HG02973 (cell line): ENCODE measurements around the gene MEGF8.

ENCODE experiments used
- ATAC-seq: cut with Tn5 transposase; IDR thresholded peaks from one replicate; pipeline ENCODE4 v1.9.1; 2021; ENCODE audit warnings: moderate library complexity; ENCODE audit not compliant: unreplicated experiment

The MEGF8 gene

DNA sequence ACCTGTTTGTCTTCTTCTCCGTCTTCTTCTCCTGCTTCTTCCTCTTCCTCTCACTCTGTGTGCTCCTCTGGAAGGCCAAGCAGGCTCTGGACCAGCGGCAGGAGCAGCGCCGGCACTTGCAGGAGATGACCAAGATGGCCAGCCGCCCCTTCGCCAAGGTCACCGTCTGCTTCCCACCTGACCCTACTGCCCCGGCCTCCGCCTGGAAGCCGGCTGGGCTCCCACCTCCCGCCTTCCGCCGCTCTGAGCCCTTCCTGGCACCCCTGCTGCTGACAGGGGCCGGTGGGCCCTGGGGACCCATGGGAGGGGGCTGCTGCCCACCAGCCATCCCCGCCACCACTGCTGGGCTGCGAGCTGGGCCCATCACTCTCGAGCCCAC is 50.7 kb downstream of the MEGF8 start:
- no peak for ATAC-seq

DNA sequence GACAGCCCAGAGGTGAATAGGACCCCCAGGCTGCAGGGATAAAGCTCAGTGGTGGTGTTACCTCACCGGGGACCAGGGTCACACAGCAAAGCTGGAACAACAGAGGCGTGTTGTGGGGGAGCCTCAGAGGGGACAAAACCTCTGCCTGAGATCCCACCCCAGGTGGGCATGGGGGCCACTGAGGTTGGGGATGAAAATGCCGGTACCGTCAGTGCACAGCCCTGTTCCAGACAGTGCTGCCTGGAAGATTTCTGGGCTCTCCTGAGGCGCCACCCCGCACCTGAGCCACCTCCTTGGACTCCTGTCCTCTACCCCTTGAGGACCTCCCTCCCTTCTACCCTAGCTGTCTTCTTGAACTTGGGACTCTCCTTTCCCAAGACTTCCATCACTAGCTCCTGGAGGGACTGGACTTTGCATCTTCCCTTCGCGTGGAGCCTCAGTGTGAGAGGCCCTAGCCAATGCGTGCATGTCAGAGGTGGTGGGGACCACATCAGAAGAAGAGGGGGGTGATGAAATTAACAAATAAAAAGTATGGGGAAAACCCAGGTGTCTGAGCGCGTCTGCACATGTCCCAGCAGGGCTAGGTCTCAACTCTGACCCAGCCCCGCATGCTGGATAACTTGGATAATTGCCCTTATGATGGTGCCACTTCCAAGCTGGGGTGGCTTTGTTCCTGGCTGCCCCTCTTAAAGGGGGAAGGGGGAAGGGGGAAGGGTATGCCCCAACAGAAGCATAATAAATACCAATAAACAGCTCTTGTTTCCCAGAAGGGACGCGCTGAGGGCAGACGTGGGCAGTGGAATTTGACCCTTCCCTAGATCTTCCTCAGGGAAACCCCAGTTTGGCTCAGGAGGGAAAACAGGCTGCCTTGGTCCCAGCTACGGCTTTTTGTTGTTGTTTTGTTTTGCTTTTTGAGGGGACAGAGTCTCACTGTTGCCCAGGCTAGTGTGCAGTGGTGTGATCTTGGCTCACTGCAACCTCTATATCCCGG is 53.1 kb downstream of the MEGF8 start:
- ATAC-seq: no peak

DNA sequence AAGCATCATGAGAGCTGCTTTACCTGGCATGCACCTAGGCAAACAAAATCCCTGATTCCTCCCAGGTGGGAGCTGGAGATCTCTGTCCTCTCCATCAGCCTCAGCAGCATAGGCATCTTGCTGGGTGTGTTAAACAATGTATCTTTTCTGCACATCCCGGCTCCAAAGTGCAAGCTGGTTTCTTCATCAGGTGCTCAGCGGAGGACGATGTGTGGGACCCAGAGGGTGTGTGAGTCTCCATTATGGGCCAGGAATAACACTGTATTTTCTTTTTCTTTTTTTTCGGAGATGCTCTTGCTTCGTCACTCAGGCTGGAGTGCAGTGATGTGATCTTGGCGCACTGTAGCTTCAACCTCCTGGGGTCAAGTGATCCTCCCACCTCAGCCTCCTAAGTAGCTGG is 54.7 kb downstream of the MEGF8 start:
- ATAC-seq: no peak

DNA sequence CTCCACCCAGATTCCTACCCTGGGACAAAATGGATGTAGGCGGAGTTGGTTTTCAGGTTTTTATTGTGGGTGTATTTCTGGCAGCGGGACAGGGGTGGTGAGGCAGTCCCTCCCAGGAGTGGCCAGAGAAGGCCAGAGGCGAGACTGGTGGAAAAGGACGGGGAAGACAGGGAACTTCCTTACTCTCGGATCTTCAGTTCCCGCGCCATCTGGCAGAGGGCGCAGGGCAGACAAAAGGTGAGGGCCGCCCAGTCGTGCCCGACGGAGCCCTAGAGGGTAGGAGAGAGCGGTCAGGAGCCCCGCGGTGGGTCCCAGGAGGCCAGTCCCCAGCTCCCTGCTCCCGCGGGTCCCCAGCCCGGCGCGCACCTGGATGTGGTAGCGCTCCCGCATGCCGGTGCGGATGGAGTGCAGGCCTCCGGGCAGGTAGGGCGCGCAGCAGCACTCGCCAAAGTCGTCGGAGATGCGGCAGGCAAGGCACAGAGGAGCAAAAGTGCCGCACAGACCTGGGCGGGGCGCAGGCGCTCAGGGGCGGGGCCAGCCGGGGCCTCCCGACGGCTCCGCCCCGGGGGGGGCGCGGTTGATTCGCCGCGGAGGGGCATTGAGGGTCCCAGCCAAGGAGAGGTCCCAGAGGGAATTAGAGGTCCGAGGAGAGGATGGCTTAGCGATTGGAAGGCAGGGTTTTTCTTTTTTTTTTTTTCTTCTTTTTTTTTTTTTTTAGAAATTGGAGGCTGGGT is 61.7 kb downstream of the MEGF8 start:
- no peak for ATAC-seq

DNA sequence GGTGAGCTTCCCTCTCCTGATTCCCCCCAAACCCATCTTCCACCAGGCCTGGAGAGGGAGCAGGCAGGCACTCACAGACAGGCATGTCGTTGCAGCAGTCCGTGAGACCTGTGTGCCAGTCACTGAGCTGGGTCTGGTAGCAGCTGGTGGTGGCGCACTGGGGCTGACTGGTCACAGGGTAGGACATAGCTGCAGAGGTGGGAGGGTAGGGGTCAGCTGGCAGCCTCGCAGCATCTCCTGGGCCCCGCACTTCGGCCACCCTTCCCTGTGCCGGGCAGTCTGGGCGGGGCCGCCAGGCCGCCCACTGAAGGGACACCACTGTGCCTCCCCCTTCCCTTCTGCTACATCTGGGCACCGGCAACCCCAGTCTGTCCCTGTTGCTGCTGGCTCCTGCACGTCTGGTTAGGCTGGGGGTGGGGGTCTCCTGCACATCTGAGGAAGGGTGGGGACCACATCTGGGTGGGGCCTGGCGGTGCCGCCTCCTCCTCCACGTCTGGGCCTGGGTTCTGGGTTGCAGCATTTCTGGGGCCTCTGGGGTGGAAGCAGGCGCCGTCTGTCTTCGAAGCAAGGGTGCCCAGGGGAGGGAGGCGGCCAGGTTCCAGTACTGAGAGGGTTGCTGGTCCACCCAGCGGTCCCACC is 63.5 kb downstream of the MEGF8 start:
- ATAC-seq: no peak

DNA sequence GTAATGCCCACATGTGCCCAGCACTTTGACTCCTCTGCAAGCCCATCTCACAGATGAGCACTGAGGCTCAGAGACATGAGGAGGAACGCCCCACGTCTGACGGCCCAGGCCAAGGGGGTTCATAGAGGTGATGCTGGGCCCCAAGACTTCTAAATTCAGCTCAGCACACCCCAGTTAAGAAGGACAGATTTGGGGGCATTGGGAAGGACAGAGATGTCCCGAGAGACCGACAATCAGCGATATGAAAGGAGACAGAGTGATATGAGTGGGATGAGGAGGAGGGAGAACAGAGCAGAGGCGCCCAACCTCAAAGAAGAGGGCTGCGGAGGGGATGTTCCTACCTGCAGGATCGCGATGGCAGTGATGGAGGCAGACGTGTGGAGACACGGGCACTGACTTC is 64.5 kb downstream of the MEGF8 start, which contains the start of gene CNFN:
CNFN (minus strand) TSS at position 399 of the 400 bp plus-strand sequence. CDS start 1,260 bp downstream, outside the sequence.
- no peak for ATAC-seq

DNA sequence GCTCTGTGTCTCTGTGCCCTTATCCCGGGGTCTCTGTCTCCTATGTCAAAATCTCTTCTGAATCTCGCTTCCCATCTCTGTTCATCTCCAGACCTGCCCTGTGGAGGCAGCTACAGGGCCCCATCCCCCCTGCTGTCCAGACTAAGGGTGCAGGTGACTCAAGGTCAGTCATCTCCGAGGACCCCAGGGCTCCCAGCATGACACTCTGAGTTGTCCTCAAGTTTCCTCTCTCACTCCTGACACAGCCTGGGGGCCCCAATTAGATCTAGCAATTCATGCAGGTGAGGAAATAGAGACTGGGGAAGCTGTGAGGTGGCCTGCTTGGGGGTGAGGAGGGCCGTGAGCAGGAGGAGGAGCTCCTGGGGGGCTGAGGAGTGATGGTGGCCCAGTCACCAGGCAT is 66.7 kb downstream of the MEGF8 start:
- ATAC-seq: no peak

DNA sequence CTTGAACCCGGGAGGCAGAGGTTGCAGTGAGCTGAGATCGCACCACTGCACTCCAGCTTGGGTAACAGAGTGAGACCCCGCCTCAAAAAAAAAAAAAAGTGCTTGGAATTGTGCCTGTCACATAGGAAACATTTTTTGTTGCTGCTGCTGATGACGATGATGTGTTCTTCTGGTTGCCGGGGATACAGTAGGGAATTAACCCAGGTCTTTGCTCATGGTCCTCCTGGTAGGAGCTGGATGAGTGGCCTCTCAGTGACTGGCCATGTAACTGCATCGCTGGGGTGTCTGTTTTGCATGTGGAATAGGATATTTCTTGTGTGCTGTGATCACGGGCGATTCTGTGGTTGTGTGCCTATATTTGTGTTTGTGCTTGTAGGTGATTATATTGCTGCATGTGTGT is 69.3 kb downstream of the MEGF8 start:
- no peak for ATAC-seq

DNA sequence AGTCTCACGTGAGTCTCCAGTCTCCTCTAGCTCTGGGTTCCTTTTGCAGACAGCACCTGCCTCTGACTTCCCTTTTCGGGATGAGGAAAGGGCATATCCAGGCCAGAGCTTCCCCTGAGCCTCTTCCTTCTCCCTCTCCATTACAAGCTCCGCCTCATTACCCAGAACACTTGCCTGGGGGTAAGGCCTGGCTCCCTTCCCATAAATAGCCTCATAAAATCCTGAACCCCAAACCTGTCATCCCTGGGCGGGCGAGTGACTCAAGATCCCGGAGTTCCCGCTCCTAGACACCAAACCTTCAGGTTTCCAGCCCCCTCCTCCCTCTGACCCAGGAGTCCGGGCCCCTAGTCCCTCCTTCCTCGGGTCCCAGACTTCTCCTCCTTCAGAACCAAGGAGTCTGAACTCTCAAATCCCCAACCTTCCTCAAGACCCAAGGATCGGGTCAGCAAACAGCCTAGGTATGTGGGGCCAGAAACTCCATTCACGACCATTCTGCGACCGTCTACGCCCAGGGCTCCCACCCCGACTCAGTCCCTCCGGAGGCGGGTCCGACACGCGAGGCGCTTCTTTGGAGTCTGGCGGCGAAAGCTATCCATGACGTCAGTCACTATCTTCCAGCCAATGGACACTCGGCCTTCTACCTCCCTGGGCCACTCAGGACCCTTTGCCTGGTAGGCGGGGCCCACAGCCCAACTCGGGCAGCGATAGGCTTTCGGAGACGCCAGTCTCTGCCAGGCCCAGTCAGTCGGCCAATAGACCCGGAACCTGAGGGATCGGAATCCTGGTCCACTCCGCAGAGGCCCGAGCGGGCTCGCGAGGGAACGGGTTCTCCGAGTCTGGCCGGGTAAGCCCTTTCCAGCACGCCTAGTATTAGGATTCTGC is 71.2 kb downstream of the MEGF8 start:
- peak; percentile 95 for ATAC-seq

DNA sequence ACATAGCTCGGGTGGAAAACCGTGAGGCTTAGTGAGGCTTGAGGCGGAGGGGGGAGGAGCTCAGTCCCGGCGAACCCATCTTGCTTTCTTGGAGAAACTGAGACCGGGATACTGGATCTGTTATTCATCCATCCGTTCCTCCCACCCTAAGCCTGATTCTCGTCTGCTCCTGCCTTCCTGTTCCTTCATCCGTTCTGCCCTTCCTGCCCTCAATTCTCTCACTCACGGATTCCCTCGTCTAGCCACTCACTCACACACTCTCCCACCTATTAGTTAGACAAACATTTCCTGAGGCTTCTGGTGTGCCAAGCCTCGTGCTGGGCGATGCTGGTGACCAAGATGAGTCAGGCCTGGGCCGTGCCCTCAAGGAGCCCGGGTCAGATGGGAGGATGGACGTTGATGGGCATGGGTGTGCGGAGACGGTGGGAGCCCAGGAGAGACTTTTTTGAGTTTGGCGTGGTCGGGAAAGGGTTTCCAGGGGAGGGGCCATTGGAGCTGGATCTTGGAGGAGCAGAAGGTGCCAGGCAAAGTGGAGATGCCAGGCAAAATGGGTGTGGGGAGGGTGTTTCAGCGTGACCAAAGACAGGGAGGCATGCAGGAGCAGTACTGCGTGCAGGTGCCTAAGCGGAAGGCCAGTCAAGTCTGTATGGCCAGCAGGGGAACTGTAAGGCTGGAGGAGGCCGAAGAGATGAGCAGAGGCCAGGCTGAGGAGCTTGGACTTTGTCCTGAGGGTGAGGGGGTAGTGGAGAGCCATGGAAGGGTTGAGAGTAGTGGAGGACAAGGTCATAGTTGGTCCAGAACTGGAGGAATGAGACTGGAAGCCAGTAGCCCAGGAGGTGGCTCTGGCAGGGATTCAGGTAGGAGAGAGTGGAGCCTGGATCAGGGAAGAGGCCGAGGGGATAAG is 72.1 kb downstream of the MEGF8 start:
- no peak for ATAC-seq

DNA sequence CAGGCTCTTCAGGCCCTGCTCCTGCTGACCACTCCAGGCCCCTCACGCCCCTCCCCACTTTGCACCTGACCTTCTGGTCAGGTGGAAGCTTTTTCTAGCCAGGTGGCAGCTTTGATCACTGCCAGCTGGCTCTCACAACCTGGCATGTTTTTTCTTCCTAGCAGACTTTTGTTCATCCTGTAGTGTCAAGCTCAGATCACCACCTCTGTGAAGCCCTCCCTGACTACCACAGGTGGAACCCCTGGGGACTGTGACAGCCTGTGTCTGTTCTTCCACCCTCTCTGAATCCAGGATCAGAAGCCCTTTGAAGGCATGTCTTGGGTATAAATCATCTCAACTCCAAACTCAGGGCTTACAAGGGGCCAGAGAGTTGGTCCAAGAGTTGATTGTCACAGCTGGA is 75.0 kb downstream of the MEGF8 start:
- ATAC-seq: no peak

DNA sequence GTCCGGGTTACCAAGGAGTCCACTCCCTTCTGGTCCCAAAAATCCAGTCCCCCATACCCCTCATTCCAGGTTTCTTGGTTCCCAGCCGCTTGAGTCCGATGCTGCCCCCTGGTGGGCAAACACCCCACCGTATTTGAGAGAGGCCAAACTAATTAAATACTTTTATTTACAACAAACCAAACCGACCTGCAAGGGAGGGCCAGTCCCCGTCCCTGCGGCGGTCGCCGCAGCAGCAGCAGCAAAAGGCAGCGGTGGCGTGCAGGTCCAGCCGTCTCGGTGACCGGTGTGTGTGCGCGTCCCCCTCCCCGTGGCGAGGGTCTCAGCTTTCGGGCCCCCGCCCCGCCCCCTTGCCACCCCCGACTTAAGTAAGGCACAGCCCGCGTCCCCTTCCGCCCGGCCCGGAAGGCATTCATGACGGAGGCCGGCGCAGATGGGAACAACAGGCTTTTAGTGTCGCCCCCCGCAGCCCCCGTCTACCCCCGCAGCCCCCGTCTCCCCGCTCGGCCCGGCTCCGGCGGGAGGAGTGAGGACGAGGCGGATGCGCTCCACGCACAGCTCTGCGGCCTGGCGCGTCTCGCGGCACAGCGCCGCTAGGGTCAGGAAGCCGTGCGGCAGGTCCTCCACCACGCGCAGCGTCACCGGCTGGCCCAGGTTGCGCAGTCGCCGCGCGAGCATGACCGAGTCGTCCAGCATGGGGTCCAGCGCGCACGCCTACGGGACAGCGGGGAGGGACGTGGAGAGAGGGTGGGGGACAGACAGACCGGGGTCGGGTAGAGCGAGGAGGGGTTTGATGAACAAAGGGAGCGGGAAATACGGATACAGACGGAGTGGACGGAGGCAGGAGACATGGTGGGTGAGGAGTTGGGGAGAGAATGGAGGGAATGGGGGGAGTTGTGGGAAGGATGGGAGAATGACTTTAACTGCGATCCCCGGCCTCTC is 76.2 kb downstream of the MEGF8 start:
- no peak for ATAC-seq

DNA sequence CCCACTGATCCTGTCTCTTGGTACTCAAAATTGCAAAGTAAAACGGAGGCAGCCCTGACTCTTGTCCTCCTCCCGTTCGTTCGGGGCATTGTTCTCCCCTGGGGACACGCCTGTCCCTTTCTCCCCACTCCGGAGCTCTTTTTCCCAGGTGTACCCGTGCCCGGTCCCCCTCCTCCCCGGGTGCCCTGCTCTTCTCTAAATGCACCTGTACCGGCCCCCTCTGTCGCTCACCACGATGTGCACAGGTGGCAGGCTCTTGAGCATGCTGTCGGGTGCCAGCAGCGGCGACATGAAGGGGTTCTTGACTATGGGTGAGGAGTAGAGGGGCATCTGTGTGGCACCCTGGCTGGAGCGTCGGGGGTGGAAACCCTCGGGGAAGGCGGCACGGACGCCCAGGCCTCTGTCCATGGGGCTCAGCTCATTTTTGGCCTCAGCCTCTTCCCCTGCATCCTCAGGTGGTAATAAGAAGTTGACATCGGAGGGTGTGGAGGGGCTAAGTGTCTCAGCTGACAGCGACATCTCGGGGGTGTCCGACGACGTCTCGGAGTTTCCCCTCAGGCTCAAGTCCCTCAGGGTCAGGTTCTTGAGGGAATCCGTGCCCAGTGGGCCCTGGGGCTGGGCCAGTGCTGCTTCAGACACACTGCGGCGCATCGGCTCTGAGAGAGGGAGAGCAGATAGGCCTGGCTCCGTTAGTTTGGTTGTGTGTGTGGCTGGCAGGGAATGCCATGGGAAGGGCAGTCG is 77.1 kb downstream of the MEGF8 start:
- no peak for ATAC-seq

DNA sequence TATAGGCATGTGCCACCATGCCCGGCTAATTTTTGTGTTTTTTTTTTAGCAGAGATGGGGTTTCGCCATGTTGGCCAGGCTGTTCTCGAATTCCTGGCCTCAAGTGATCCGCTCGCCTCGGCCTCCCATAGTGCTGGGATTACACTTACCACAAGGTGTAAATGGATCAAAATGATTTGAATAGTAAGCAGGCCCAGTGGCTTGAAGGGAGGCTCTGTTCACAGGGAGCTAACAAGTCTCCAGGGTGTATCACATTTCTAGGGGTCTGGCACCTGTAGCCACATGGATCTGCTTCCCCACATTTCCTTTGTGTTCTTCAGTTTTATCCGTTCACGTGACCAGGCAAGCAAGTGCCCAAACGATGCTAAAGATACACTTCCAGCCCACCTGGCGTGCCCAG is 78.2 kb downstream of the MEGF8 start:
- no peak for ATAC-seq

DNA sequence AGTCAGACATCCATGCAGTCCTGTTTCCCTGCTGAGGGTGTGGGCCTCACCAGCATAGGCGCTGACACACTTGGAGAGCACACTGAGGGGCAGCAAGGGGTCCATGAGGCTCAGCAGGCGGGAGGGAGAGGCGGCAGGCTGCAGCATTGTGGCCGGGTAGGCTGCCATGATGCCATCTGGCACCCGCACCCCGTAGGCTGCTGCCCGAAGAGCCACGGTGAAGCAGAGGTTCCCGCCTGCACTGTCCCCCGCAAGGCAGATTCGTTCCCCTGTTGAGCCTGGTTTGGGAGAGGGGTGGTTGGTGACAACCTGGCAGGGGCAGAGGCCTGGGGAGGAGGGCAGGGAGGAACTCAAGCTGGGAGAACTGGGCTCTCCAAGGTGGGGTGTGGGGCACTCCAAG is 80.7 kb downstream of the MEGF8 start:
- ATAC-seq: no peak

DNA sequence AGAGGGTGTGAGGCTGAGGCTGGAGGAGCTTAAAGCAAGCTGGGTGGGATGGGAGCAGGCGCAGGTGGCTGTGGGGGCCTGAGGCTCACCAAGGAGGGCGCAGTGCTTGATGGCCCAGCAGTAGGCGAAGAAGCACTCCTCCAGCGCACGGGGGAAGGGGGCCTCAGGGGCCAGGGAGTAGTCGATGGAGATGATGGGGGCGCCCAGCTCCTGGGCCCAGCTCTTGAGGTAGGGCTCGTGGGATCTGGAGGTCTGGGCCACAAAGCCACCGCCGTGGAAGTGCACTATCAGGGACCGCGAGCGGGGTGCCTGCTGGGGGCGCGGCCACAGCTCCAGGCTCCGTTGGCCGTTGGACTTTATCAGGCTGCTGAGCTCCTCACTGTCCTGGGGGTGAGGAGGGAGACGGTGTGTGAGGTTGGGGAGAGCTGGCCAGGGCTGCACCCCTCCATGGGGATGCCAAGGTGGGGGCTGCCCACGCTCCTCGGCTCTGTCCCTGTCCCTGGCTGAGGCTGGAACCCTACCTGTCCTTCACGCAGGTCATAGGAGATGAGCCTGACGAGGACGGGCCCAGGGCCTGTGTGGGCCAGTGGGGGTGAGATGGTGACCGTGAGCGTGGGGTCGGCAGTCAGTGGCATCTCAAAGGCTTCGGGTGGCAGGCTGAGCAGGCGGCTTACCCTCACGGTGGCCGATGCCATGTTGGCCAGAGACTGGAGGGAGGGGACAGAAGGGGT is 81.8 kb downstream of the MEGF8 start:
- ATAC-seq: no peak

DNA sequence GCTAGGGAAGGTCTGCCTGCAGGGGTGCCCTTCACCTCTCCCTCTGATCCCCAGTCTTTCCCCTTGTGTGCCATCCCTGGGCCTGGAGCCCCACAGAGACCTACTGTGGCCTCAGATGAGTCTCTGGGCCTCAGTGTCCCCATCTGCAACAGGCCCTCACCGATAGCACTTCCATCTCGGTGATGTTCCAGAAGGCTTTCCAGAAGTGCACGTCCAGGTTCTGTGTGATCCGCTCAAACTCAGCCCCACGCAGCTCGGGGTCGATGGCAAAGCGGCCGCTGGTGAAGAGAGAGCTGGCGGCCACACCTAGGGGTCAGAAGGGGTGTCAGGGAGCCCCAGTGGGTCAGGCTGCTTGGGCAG is 82.4 kb downstream of the MEGF8 start:
- no peak for ATAC-seq
